GM04504 (cell line): Measurements from ENCODE around the gene TRIM3.
"Not testable (repeated sequence)": the region's sequence is repeated elsewhere in the genome, so short reads cannot be mapped to it uniquely, and the experiment has no call there.

Experiments used
- DNase-seq: peaks from one replicate; pipeline ENCODE4 v3.0.0-alpha.2; 2012; ENCODE audit warnings: low read depth

TRIM3 gene

DNA sequence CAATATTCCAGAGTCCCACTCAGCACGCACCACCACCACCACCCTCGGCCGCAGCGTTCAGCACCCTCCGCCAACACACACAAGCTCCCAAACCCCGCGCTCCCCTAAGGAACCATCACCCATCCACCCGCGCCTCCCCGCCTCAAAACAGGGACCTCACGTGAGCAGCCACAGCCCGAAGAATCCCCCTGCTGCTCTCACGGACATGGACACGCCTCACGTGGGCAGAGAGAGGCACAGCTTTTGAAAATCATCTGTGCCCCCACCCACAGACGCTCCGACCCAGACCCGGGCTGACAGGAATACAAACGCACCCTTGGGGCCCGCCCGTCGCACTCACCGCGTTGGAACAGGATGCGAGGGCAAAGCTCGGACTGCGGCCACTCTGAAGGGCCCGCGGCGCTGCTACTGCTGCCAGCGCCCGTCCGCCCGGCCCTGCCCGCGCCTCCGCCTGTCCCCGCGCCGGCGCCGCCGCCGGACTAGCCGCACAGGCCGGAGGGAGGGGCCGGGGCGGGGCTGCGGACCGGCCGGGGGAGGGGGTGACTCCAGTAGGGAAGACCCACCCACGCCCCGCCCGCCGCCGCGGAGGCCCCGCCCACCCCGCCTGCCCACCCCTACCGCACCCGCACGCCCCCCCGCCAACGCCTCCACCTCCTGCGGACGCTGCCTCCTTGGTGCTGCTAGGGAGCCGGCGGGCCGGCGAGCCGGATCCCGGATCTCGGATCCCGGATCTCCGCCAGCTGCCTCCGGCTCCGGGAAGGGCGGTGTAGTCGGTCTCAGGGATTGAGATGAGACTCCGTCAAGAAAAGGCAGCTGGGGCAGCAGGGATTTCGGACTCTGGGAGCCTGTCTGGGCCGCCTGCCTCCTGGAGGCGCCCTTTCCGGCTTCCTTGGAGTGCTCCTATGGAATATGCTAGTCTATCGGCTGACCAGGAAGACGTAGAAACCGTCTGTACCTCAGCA, at the start of gene TRIM3:
TRIM3 (minus strand) TSS at position 491 of the 962 bp plus-strand sequence. CDS start 8,246 bp downstream, outside the sequence.
- peak; percentile 75 for DNase-seq

DNA sequence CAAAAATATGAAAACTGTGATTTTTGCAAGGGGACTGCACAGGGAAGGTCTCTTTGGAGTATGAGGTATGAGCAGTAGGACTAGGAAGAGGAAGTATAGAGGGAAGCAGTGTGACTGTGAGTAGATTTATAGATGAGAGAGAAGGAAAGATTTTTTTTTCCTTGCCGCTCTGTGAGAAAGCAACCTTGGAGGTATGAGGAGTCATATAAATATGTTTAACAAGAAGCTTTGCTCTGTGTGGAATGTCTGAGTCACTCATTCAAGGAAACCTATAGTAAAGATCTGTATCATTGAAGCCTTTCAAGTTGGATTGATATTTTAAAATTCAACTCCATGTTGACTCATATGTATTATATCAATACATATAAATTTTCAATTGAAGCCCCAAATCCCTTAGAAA, 49.5 kb upstream of the TRIM3 start:
- peak; percentile 9 for DNase-seq

DNA sequence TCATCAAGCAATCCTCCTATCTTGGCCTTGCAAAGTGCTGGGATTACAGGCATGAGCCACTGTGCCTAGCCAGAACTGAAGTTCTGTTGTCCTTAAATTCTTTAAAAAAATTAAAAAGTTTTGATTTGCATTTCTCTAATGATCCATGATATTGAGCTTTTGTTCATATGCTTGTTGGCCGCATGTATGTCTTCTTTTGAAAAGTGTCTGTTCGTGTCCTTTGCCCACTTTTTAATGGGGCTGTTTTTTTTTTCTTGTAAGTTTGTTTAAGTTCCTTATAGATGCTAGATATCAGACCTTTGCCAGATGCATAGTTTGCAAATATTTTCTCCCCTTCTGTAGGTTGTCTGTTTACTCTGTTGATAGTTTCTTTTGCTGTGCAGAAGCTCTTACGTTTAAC, 48.2 kb upstream of the TRIM3 start:
- not testable (repeated sequence) for DNase-seq

- no peak for DNase-seq
These were observed 46.5 kb upstream of the TRIM3 start for GRCh38 chr11:6520265-6520664.

DNA sequence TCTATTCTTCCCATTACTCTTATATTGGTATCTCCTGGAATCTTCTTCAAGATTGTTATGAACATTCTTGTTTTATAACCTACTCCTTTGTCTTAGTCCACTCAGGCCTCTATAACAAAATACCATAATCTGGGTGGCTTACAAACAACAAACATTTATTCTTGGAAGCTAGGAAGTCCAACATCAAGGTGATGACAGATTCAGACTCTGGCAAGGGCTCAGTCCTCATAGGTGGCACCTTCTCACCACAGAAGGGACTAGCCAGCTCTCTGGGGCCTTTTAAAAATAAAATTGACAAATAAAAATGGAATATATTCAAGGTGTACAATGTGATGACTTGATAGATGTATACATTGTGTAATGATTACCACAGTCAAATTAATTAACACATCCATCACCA, 43.1 kb upstream of the TRIM3 start:
- DNase-seq, result no peak

GRCh38 chr11:6505577-6506240, 32.0 kb upstream of the TRIM3 start:
- DNase-seq, result peak; percentile 33

- no peak for DNase-seq
These were observed 30.4 kb upstream of the TRIM3 start for GRCh38 chr11:6504166-6504565.

DNA sequence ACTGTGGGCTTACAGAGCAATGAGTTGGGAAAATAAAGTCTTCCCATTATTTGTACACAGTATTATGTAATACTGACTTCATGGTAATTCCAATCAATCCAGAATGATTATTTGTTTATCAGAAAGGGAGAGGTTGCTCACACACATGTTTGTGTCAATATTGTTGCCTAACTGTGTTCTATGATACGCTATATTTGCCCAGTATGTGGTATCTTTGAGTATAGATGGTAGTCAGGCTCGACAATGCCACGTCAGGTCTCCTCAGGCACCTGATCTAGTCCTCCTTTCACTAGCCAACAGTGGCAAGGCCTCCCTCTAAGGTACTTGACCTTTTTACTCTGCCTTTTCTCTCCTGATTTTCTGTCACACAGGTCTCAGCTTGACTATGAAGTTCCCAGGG, 28.6 kb upstream of the TRIM3 start:
- no peak for DNase-seq

GRCh38 chr11:6498544-6498943, 24.8 kb upstream of the TRIM3 start:
- DNase-seq, result no peak

GRCh38 chr11:6498121-6498520, 24.4 kb upstream of the TRIM3 start:
- peak; percentile 39 for DNase-seq

- no peak for DNase-seq
These were observed 23.5 kb upstream of the TRIM3 start, which contains the start of gene DNHD1 for GRCh38 chr11:6497069-6497839. Gene DNHD1 (plus strand): TSS chr11:6497280. CDS start chr11:6498216, 936 bp downstream.

DNA sequence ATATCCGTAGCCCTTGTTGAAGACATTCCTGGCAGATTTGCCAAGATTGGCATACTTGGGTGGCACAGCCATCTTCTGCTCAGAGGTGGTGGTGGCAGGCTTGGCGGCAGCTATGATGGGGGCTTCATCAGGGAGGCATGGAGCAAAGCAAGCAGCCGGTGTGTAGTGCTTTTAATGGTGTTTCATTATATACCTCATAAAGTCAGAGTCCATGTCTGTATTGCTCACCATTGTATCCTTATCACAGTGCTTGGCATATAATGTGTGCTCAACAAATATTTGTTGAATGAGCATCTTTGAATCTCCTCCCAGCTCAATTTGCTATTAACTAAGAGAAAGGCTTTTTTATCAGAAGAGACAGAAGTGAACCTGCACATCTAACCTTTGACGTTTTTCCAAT, 15.6 kb upstream of the TRIM3 start:
- DNase-seq, result no peak

DNA sequence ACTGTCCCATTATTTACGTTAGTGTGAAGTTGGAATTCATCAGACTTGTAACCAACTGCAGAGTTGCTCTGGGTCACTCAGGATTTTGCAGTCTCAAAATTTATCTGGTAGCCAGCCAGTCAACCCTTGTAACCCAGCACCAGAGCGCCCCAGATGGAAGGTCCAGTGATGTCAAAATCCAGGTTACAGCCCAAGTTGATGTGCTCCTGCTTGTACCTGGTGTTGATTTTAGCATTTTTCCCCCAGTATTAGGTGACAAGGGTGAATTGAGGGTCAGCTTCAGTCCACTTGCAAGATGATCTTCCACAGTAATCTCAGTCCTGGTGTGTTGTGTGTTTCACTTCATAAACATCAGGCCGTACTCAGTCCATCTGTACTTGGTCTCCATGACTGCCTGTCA, 15.1 kb upstream of the TRIM3 start:
- DNase-seq, result no peak

GRCh38 chr11:6488342-6488741, 14.6 kb upstream of the TRIM3 start:
- no peak for DNase-seq

- no peak for DNase-seq
These were observed 13.2 kb upstream of the TRIM3 start for GRCh38 chr11:6486938-6487337.

DNA sequence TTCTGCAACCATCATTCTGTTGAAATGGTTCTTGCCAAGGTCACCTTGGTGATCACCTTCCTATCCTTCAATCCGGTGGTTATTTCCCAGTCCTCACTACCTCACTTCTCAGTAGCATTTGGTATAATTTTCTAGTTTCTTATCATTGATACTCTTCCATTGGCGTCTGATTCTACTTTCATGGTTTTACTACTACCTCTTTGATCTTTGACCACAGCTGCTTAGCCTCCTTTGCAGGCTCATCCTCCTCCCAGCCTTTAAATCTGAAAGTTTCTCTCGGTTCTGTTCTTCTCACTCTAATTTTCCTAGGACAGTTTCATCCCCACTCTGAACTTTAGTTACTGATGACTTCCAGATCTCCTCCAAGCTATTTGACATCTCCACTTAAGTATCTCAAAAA, 12.5 kb upstream of the TRIM3 start:
- no peak for DNase-seq

- DNase-seq, result no peak
These were observed 11.9 kb upstream of the TRIM3 start for GRCh38 chr11:6485661-6486060.

GRCh38 chr11:6483015-6483414, 9.3 kb upstream of the TRIM3 start:
- DNase-seq, result no peak

DNA sequence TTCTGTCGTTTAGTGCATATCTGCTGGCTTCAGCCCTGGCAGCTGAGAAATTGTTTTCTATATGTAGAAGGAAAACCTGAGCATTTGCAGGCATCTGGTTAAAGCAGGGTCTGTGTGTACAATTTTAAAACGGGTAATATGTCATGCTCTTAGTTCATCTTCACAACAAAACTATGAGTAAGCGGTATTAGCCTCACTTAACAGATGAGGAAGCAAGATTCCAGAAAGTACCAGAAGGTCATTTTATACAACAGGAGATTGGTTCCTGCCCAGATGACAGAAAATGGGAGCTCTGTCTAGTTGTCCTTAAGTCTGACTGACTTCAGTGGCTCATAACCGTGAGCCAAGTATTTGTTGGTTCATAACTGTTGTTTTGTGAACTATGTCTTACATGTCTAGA, 8.7 kb upstream of the TRIM3 start:
- no peak for DNase-seq

DNA sequence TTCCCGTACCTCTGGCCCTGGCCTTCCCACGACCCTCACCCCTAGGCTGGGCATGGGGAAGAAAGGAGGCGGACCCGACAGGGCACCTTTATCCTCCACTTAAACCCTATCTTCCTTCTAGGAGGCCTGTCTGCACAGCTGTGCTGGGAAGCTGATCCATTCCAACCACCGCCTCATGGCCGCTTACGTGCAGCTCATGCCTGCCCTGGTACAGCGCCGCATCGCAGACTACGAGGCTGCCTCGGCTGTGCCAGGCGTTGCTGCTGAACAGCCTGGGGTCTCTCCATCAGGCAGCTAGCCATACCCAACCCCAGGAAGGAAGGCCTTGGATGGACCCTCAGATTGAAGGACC, 8.2 kb upstream of the TRIM3 start:
- DNase-seq, result no peak

- peak; percentile 96 for DNase-seq
These were observed 7.5 kb upstream of the TRIM3 start, which contains the start of the genes ARFIP2 and TIMM10B for GRCh38 chr11:6481012-6481923. Gene ARFIP2 (minus strand): TSS chr11:6481331. CDS start chr11:6480421, 910 bp downstream. Gene TIMM10B (plus strand): TSS chr11:6481501. CDS start chr11:6481517, 16 bp downstream.
